Stimulated activated CD4-positive, alpha-beta T cell treated with anti-CD3 and anti-CD28 coated beads, Interleukin-4, amount 100 ng/mL, for 24 hours (primary cell): Measurements from ENCODE around the gene KRT80.
A peak's percentile ranks its signal among the peaks of the same experiment; 100 is the strongest.

ENCODE experiments used
- DNase-seq: peaks from one replicate; pipeline ENCODE4 v3.0.0-alpha.2; 2020

KRT80 gene

GRCh38 chr12:52210186-52210924, 18.5 kb upstream of the KRT80 start:
- DNase-seq = no peak

- DNase-seq = no peak
Measured at GRCh38 chr12:52209321-52209720, 17.5 kb upstream of the KRT80 start.

- no peak for DNase-seq
Measured at GRCh38 chr12:52208424-52209165, 16.8 kb upstream of the KRT80 start.

- DNase-seq = no peak
Measured at GRCh38 chr12:52207895-52208294, 16.1 kb upstream of the KRT80 start.

- no peak for DNase-seq
Measured at GRCh38 chr12:52207106-52207505, 15.3 kb upstream of the KRT80 start.

- DNase-seq = no peak
Measured at GRCh38 chr12:52206304-52207040, 14.7 kb upstream of the KRT80 start.

GRCh38 chr12:52205612-52206303, 13.9 kb upstream of the KRT80 start:
- DNase-seq = no peak

- DNase-seq = no peak
Measured at GRCh38 chr12:52204931-52205505, 13.2 kb upstream of the KRT80 start.

- DNase-seq = no peak
Measured at GRCh38 chr12:52204095-52204930, 12.5 kb upstream of the KRT80 start.

- peak; percentile 9 for DNase-seq
Measured at GRCh38 chr12:52203079-52203921, 11.5 kb upstream of the KRT80 start.

GRCh38 chr12:52202361-52203078, 10.7 kb upstream of the KRT80 start:
- DNase-seq = peak; percentile 7

- no peak for DNase-seq
Measured at GRCh38 chr12:52201451-52201839, 9.6 kb upstream of the KRT80 start.

- DNase-seq = no peak
Measured at GRCh38 chr12:52200781-52201450, 9.1 kb upstream of the KRT80 start.

GRCh38 chr12:52200086-52200780, 8.4 kb upstream of the KRT80 start:
- DNase-seq = no peak

GRCh38 chr12:52199294-52199919, 7.6 kb upstream of the KRT80 start:
- no peak for DNase-seq

- no peak for DNase-seq
Measured at GRCh38 chr12:52198454-52199215, 6.8 kb upstream of the KRT80 start.

- no peak for DNase-seq
Measured at GRCh38 chr12:52197371-52198231, 5.8 kb upstream of the KRT80 start.
